ENCODE results near the gene CFAP74. TPM values are rescaled to one million over a fixed set of nuclear protein-coding genes. Genes with fewer than 3 reads are reported as not detected.

Gene CFAP74
- total and polyA plus RNA-seq, 2 of the 13 experiments (the other 11 are each of a cell fraction or from before 2014, with no cell fraction given), result 0.27 to 0.62 TPM

GRCh38 chr1:1941211-1941841, 62.3 kb downstream of the CFAP74 start (continued):
- TF ChIP-seq ZNF275 (CRISPR knock-in tag; IDR thresholded peaks at IDR 0.05; ENCODE audit: borderline replicate concordance) (no peak; the same call in 1 of the 2 replicates), MBD4 (IDR thresholded peaks at IDR 0.05; ENCODE audit: borderline replicate concordance, low read length) (no peak), RORA (CRISPR knock-in tag; IDR thresholded peaks at IDR 0.05) (no peak), ZNF432 (CRISPR knock-in tag; IDR thresholded peaks at IDR 0.05; ENCODE audit: borderline replicate concordance) (no peak), NR2F6 (IDR thresholded peaks at IDR 0.05) (peak; percentile 67), NR2F6 (CRISPR knock-in tag; IDR thresholded peaks at IDR 0.05) (peak; percentile 91), HMGXB4 (CRISPR knock-in tag; IDR thresholded peaks at IDR 0.05; ENCODE audit: borderline replicate concordance in 1 of 2, low read depth in 1 of 2) (peak; percentile 58 to 80; a peak in 3 of 4 replicates), ARID5B (CRISPR knock-in tag; IDR thresholded peaks at IDR 0.05) (peak; percentile 69; the same call in 1 of the 2 replicates), FUBP1 (CRISPR knock-in tag; IDR thresholded peaks at IDR 0.05; ENCODE audit: borderline replicate concordance) (no peak), ZC3H13 (CRISPR knock-in tag; IDR thresholded peaks at IDR 0.05) (peak; percentile 93), ZNF264 (CRISPR knock-in tag; IDR thresholded peaks at IDR 0.05) (peak; percentile 53; the same call in 1 of the 2 replicates), PHF8 (CRISPR knock-in tag; IDR thresholded peaks at IDR 0.05) (peak; percentile 48; the same call in 1 of the 2 replicates), ZMYM3 (CRISPR knock-in tag; IDR thresholded peaks at IDR 0.05) (peak; percentile 83; the same call in 1 of the 2 replicates), ZNF563 (CRISPR knock-in tag; IDR thresholded peaks at IDR 0.05) (peak; percentile 34; the same call in 1 of the 2 replicates), ZNF44 (CRISPR knock-in tag; IDR thresholded peaks at IDR 0.05) (no peak), UBTF (CRISPR knock-in tag; IDR thresholded peaks at IDR 0.05) (peak; percentile 69), MIXL1 (CRISPR knock-in tag; IDR thresholded peaks at IDR 0.05) (peak; percentile 81), HMG20B (CRISPR knock-in tag; conservative IDR thresholded peaks at IDR 0.05) (peak; percentile 83), ZNF746 (CRISPR knock-in tag; IDR thresholded peaks at IDR 0.05) (peak; percentile 82; the same call in 1 of the 2 replicates)

Data from HepG2 (cell line).